Heart right ventricle (tissue), 16 donors: ENCODE results near the gene TIMM17B. TPM values are rescaled to one million over a fixed set of nuclear protein-coding genes. Genes with fewer than 3 reads are reported as not detected.

Source experiments
- ATAC-seq, 8 donors: fragments of 200-7000 bp; cut with Tn5 transposase; one replicate each; pipeline ENCODE4 v1.9.1; 2020; ENCODE audit warnings: mild to moderate bottlenecking in 8 of 8, moderate library complexity in 8 of 8, moderate number of reproducible peaks in 1 of 8
- DNase-seq, 2 donors: peaks; one replicate each; pipeline ENCODE4 v3.0.0-alpha.2; 2020
- H3K27ac ChIP-seq, 10 donors: fragments of 200-600 bp; sonication (generic) in 2 of 10; one replicate each; pipeline versions ENCODE4 v1.5.0 to v1.8.0; 2020 to 2022; ENCODE audit warnings: mild to moderate bottlenecking in 3 of 10
- H3K27me3 ChIP-seq, 7 donors: fragments of 200-600 bp; one replicate each; pipeline ENCODE4 v1.8.0; 2021 to 2022; ENCODE audit warnings: mild to moderate bottlenecking in 2 of 7
- H3K36me3 ChIP-seq, 9 donors: fragments of 200-600 bp; sonication (generic) in 1 of 9; one replicate each; pipeline versions ENCODE4 v1.5.0 to v1.8.0; 2020 to 2022; ENCODE audit warnings: mild to moderate bottlenecking in 2 of 9
- H3K4me1 ChIP-seq, 9 donors: fragments of 200-600 bp; sonication (generic) in 1 of 9; one replicate each; pipeline versions ENCODE4 v1.5.0 to v1.8.0; 2020 to 2022; ENCODE audit warnings: mild to moderate bottlenecking in 4 of 9
- H3K4me3 ChIP-seq, 10 donors: fragments of 200-600 bp; sonication (generic) in 2 of 10; one replicate each; pipeline versions ENCODE4 v1.5.0 to v1.8.0; 2020 to 2022; ENCODE audit warnings: mild to moderate bottlenecking in 7 of 10, moderate library complexity in 2 of 10
- H3K9me3 ChIP-seq, 11 donors: fragments of 200-600 bp in 10 of 11; sonication (generic) in 2 of 11; one replicate each; pipeline versions ENCODE4 v1.5.0 to v1.8.0; 2013 to 2022; ENCODE audit warnings: mild to moderate bottlenecking in 2 of 11, control low read depth in 1 of 11, moderate library complexity in 1 of 11
- WGBS, 2 donors: extraction: QIAGEN DNeasy Blood & Tissue Kit; methylation state at CpG; one replicate each; pipeline ENCODE4 v1.1.7; 2013; ENCODE audit warnings: inconsistent platforms in 1 of 2; 5-methylcytosine and 5-hydroxymethylcytosine counted together
- intact Hi-C, 10 donors: fragments of 100-400 bp; cut with DNase I; formaldehyde crosslinking; loops; one replicate each; pipeline versions ENCODE4 v1.11.1 to v1.14.2; 2022
- polyA plus RNA-seq, 2 donors: library from polyadenylated mRNA; stranded (reverse); fragments of 200-250 nt; gene quantifications; one replicate each; pipeline ENCODE4 v1.2.3, GENCODE V29; 2013
- total RNA-seq, 10 donors: library from RNA; stranded (reverse); fragmentation: NEBNext Ultra II Directional in 3 of 10; extraction: Animal tissue kit (Norgen Biotek cat#: 25700) in 3 of 10; gene quantifications; one replicate each; pipeline versions ENCODE4 v1.2.1 to v1.2.4, GENCODE V29; 2021 to 2023
- TF ChIP-seq, protein P1 (sequence below), 9 donors: fragments of 200-600 bp; sonication (generic) in 2 of 9; IDR thresholded peaks; one replicate each; pipeline versions ENCODE4 v1.5.0 to v1.8.0; 2021 to 2022; ENCODE audit warnings: antibody characterized with exemption in 9 of 9, mild to moderate bottlenecking in 5 of 9, moderate library complexity in 1 of 9
- donor health status: Arrhythmogenic right ventricular cardiomyopathy.
- donor health status: ischemic (EF 13 %, LVEDD 7.1; RV severe dilation, severe dysfunction).
- donor health status: healthy with polysubstance abuse.
- donor health status: DM: no; HTN: yes; CAD: no.
- donor health status: DM: no; HTN: no; CAD: no.
- donor health status: ischemic (EF 25% LVEDD 6.9; RV normal size, moderate dysfunction).
- donor health status: ischemic (EF 25% LVEDD 5.7; RV mildly dilated, moderate dysfunction).
- donor health status: healthy.
- donor health status: DM: yes; HTN: yes; CAD: no.
- donor health status: Ischemic cardiomyopathy.
- donor health status: ischemic (EF 35%, LVEDD 5.7; RV mildly dilated, moderate dysfunction).
- donor health status: nonischemic (EF 11% LVEDD 7.7; RV severe dilation, severe dysfunction).
- donor health status: DM: yes; HTN: yes; CAD: no.
- donor health status: PGD.
- donor health status: ischemic (EF 29% LVEDD 5.4; RV normal size, mild dysfunction).
- donor health status: nonischemic (EF 23%, LVEDD 6.1; RV moderate dilation, normal function).

The TIMM17B gene
- total and polyA plus RNA-seq, 12 donors = 58.3 to 100 (median 67.0) TPM

DNA sequence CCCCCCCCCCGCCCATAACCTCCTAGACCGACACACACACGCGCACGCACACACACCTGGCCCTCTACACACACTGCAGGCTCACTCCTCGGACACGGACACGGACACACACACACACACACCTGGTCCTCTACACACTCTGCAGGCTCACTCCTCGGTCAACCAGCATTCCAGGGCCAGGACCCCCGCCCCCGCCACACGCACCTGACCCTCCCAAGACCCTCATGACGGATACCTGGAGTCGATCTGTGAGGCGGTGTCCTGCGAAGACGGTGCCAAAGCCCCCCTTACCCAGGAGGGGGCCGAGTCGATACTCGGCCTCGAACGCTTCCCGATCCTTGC lies 20.7 kb upstream of the TIMM17B start:
- 5 to 16% methylated on average over 16 to 23 of the region's 23 CpGs for WGBS, 2 donors
- Histone ChIP-seq H3K27ac (peak overlapping the region in 9 of 10 donors; percentile 67 to 91 (median 73)), H3K27me3 (no peaks in the 10 kb centered on the region), H3K36me3 (peaks cover 0 to 38% (median 0%) of the 10 kb centered on the region in 9 donors), H3K4me1 (peaks cover 0 to 31% (median 4%) of the 10 kb centered on the region in 9 donors), H3K4me3 (peak overlapping the region; percentile 38 to 68 (median 60)), H3K9me3 (no peaks in the 10 kb centered on the region)
- TF ChIP-seq, protein P1, sequence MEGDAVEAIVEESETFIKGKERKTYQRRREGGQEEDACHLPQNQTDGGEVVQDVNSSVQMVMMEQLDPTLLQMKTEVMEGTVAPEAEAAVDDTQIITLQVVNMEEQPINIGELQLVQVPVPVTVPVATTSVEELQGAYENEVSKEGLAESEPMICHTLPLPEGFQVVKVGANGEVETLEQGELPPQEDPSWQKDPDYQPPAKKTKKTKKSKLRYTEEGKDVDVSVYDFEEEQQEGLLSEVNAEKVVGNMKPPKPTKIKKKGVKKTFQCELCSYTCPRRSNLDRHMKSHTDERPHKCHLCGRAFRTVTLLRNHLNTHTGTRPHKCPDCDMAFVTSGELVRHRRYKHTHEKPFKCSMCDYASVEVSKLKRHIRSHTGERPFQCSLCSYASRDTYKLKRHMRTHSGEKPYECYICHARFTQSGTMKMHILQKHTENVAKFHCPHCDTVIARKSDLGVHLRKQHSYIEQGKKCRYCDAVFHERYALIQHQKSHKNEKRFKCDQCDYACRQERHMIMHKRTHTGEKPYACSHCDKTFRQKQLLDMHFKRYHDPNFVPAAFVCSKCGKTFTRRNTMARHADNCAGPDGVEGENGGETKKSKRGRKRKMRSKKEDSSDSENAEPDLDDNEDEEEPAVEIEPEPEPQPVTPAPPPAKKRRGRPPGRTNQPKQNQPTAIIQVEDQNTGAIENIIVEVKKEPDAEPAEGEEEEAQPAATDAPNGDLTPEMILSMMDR (IDR thresholded peaks at IDR 0.05) = no peak
- intact Hi-C loops = loop anchor here in 3 of 10 donors (10.0 kb wide), 2 partner anchors 273 to 1263 kb away; partner anchors contain the start of genes ELK1 (in 1 of the 3) and UXT (in 1 of the 3)
- no peak for ATAC-seq
- no peak for DNase-seq

DNA sequence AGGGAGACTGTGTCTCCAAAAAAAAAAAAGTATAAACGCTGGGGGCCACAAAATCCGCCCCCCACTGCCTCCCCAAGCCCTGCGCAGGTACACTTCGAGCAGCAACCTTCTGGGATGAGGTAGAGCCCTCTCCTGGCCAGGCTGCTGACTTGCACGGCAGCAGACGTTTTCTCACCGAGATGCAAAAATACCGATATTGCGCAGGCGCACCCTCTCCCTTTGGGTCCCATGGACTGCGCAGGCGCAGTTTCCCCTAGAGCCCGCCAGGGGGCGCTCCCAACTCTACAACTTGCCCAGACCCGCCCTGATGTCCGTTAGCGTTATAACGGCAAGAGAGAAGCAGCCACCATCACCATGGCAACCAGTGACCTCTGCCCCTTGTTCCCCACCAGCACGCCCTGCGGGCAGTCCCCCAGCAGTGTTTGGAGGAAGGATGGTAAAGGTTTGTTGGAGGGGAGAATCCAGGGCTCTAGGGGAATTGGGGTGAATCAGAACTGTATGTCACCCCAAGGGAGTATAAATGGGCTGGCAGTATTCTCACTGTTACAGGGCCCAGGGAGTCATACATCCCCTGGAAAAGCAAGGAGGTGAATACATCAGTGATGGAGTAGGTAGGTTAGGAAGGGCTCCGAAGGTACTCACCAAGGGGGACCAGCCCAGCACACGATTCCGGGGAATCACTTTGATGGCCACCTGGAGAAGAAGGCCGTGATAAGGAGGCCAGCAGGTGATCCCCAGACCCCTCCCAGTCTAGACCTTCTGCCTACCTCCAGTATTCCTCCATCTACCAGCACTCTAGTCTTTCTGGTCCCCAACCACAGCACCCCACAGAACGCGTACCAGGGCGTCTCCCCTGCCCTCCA lies 19.8 kb upstream of the TIMM17B start:
- H3K36me3 ChIP-seq = peaks cover 0 to 29% (median 0%) of the 10 kb centered on the region in 9 donors
- TF ChIP-seq, protein P1 (IDR thresholded peaks at IDR 0.05) = peak; percentile 79 to 95 (median 92)
- no peaks in the 10 kb centered on the region for H3K9me3 ChIP-seq
- peaks cover 0 to 32% (median 4%) of the 10 kb centered on the region in 9 donors for H3K4me1 ChIP-seq
- WGBS, 2 donors = 12 to 22% methylated on average over 23 to 27 of the region's 27 CpGs
- DNase-seq (peak; percentile 85 to 86), ATAC-seq (peak; percentile 61 to 81 (median 73))
- H3K4me3 ChIP-seq = peak overlapping the region in 5 of 10 donors; percentile 7 to 68 (median 32)
- H3K27ac ChIP-seq = peak overlapping the region in 5 of 10 donors; percentile 6 to 91 (median 25)
- intact Hi-C loops = loop anchor here in 3 of 10 donors (10.0 kb wide), 2 partner anchors 273 to 1263 kb away; partner anchors contain the start of genes ELK1 (in 1 of the 3) and UXT (in 1 of the 3)
- no peaks in the 10 kb centered on the region for H3K27me3 ChIP-seq

DNA sequence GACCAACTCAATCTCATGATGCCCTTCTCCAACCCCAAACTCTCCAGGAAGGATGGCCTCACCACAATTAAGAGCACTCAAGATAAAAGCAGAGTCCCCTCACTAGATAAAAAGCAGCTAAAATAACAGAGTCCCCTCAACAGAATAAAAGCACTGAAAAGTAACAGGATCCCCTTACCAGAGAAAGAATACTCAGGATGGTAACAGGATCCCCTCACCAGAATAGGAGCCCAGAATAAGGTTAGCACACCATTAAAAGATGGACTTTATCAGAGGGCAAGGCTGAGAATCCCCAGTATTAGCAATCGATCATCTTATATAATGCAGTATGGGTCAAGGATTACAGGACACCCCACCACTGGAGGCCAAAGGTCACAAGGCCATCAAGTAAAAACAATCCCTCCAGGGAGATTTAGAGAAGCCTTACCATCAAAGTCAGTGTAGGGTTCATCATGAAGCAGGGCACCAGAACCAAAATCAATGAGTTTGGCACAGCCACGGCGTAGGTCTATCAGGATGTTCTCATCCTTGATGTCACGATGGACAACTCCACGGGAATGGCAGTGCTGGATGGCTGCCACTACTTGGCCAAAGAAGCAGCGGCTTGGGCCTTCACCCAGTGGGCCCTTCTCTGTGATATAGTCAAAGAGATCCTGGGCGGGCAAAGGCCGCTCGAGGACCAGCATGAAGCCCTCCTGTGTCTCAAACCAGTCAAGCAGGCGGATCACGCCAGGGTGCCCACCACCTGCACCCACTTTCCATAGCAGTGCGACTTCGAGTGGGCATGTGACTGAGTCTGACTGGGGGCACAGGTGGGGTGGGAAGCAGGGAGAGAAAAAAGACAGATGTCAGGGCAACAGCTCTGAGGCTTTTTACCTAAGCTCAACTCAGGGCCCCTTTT lies 17.3 kb upstream of the TIMM17B start:
- intact Hi-C loops = loop anchor here in 3 of 10 donors (10.0 kb wide), 2 partner anchors 270 to 1260 kb away; partner anchors contain the start of genes ELK1 (in 1 of the 3) and UXT (in 1 of the 3)
- Histone ChIP-seq H3K27ac (no peak overlapping the region), H3K9me3 (no peaks in the 10 kb centered on the region), H3K4me1 (peaks cover 0 to 43% (median 15%) of the 10 kb centered on the region in 9 donors), H3K4me3 (peak overlapping the region in 1 of 10 donors; percentile 0), H3K36me3 (peaks cover 0 to 27% (median 0%) of the 10 kb centered on the region in 9 donors), H3K27me3 (no peaks in the 10 kb centered on the region)
- TF ChIP-seq, protein P1 (IDR thresholded peaks at IDR 0.05) = no peak
- no peak for DNase-seq
- no peak for ATAC-seq
- WGBS, 2 donors = 89 to 92% methylated on average over 10 to 13 of the region's 13 CpGs
